A549 (cell line): ENCODE data around the gene PLA1A. TPM values are rescaled to one million over a fixed set of nuclear protein-coding genes. Genes with fewer than 3 reads are reported as not detected.

Experiments
- ATAC-seq, 2 experiments: fragments of 200-7000 bp in 1 of 2; fragments of >200 bp in 1 of 2; cut with Nextera tagmentation in 1 of 2; cut with Tn5 transposase in 1 of 2; 3 replicates each; pipeline versions ENCODE4 v1.8.0 to v1.9.1; 2018 to 2020; ENCODE audit warnings: mild to moderate bottlenecking in 1 of 2, moderate library complexity in 1 of 2
- CTCF ChIA-PET: fragments of 300-600 bp; sonication (Branson Sonifier 250); formaldehyde crosslinking; extraction: SDS; loops from one replicate; lab custom pipeline; 2021; ENCODE audit warnings: antibody characterized with exemption, inconsistent platforms; lab: Yijun Ruan, JAX
- POLR2A ChIA-PET: fragments of 350-600 bp; formaldehyde crosslinking; extraction: SDS; loops from one replicate; lab custom pipeline; 2021; ENCODE audit warnings: antibody characterized with exemption, inconsistent platforms; lab: Yijun Ruan, JAX
- DNase-seq, 2 experiments: peaks; one replicate each; pipeline versions ENCODE4 v3.0.0 to v3.0.0-alpha.2; 2011 to 2016; ENCODE audit warnings: low read depth in 1 of 2, low spot score in 1 of 2
- FAIRE-seq: peaks from 2 replicates; lab custom pipeline; 2011; peaks lifted over from hg19 to GRCh38; lab: Jason Lieb, UNC
- H3K27ac ChIP-seq, 2 experiments: fragments of >200 bp; sonication (Bioruptor Twin); formaldehyde crosslinking; 3 replicates each; pipeline ENCODE4 v1.5.1; 2016 to 2017
- H3K4me1 ChIP-seq: fragments of >200 bp; sonication (Bioruptor Twin); formaldehyde crosslinking; 3 replicates; pipeline ENCODE4 v1.6.1; 2016
- H3K4me2 ChIP-seq: fragments of >200 bp; sonication (Bioruptor Twin); formaldehyde crosslinking; 3 replicates; pipeline ENCODE4 v1.6.1; 2016
- H3K4me3 ChIP-seq: fragments of >200 bp; sonication (Bioruptor Twin); formaldehyde crosslinking; 3 replicates; pipeline ENCODE4 v1.5.1; 2016
- H3K9me3 ChIP-seq: fragments of >200 bp; sonication (Bioruptor Twin); formaldehyde crosslinking; 3 replicates; pipeline ENCODE4 v1.6.1; 2016
- BCL3 ChIP-seq: fragments of >200 bp; sonication (Bioruptor Twin); formaldehyde crosslinking; IDR thresholded peaks from 3 replicates; pipeline ENCODE4 v1.6.1; 2016
- CHD2 ChIP-seq: fragments of 150-350 bp; IDR thresholded peaks from 2 replicates; pipeline ENCODE4 v1.6.1; 2014; ENCODE audit warnings: low read length; ENCODE audit not compliant: partially characterized antibody
- E2F6 ChIP-seq: IDR thresholded peaks from 2 replicates; pipeline ENCODE4 v1.6.1; 2012; ENCODE audit warnings: low read depth, borderline replicate concordance
- FOSB ChIP-seq: fragments of 250-450 bp; sonication (Bioruptor Pico); IDR thresholded peaks from 2 replicates; pipeline ENCODE4 v1.5.0; 2020; ENCODE audit warnings: mild to moderate bottlenecking, moderate library complexity
- HOXA7 ChIP-seq: fragments of 250-450 bp; sonication (Bioruptor Pico); IDR thresholded peaks from 2 replicates; pipeline ENCODE4 v1.5.0; 2020; ENCODE audit warnings: mild to moderate bottlenecking, moderate library complexity
- HOXB13 ChIP-seq: fragments of 250-450 bp; sonication (Bioruptor Pico); IDR thresholded peaks from 2 replicates; pipeline ENCODE4 v1.5.0; 2020; ENCODE audit warnings: low read depth, mild to moderate bottlenecking, moderate library complexity
- KDM5A ChIP-seq: fragments of 200-600 bp; sonication (generic); IDR thresholded peaks from 2 replicates; pipeline ENCODE4 v1.6.1; 2016; ENCODE audit warnings: antibody characterized with exemption, mild to moderate bottlenecking
- NFE2L2 ChIP-seq: fragments of 150-350 bp; conservative IDR thresholded peaks from 2 replicates; pipeline ENCODE4 v1.6.1; 2014; ENCODE audit warnings: low read length
- NPAS2 ChIP-seq: fragments of 250-450 bp; sonication (Bioruptor Pico); IDR thresholded peaks from 2 replicates; pipeline ENCODE4 v1.8.0; 2022; ENCODE audit warnings: mild to moderate bottlenecking, moderate library complexity, borderline replicate concordance
- PBX3 ChIP-seq: IDR thresholded peaks from 2 replicates; pipeline ENCODE4 v1.6.1; 2012
- POLR2AphosphoS2 ChIP-seq: conservative IDR thresholded peaks from 2 replicates; pipeline ENCODE4 v1.6.1; 2012; ENCODE audit warnings: low read length, improper control_type of control experiment, inconsistent platforms
- REST ChIP-seq: fragments of 200-600 bp; sonication (generic); IDR thresholded peaks from 2 replicates; pipeline ENCODE4 v1.6.1; 2016; ENCODE audit warnings: antibody characterized with exemption, mild to moderate bottlenecking, moderate library complexity
- SREBF2 ChIP-seq: fragments of 450-650 bp; IDR thresholded peaks from 2 replicates; pipeline ENCODE4 v1.6.1; 2014; ENCODE audit warnings: mild to moderate bottlenecking, moderate library complexity
- USF2 ChIP-seq: fragments of 450-650 bp; IDR thresholded peaks from 2 replicates; pipeline ENCODE4 v1.6.1; 2014; ENCODE audit warnings: antibody characterized with exemption
- ZC3H11A ChIP-seq: fragments of 450-650 bp; IDR thresholded peaks from 2 replicates; pipeline ENCODE4 v1.6.1; 2014; ENCODE audit warnings: antibody characterized with exemption, mild to moderate bottlenecking
- ZFP36 ChIP-seq: fragments of 450-650 bp; IDR thresholded peaks from 2 replicates; pipeline ENCODE4 v1.6.1; 2014; ENCODE audit warnings: borderline replicate concordance; ENCODE audit not compliant: partially characterized antibody
- WGBS: methylation state at CpG from one replicate; pipeline ENCODE4 v1.1.6; 2017; ENCODE audit errors: missing lambda C conversion rate; 5-methylcytosine and 5-hydroxymethylcytosine counted together
- polyA plus RNA-seq, 4 experiments: library from polyadenylated mRNA; depleted of rRNA in 3 of 4; stranded (reverse); fragments of >200 nt; fragmentation: RNase III in 1 of 4; extraction: RNeasy Plus Mini Kit Qiagen cat#74134 plus additional on column Dnase treatment in 1 of 4; gene quantifications; 2 replicates in 3 of 4; 3 replicates in 1 of 4; pipeline ENCODE4 v1.2.3, GENCODE V29; 2011 to 2017

PLA1A gene
- polyA plus RNA-seq, 2 of the 4 experiments (the other 2 are of a cell fraction) = 0.17 to 0.18 TPM

- Histone ChIP-seq H3K9me3 (no peaks in the 10 kb centered on the region), H3K4me2 (no peak overlapping the region), H3K4me3 (no peak overlapping the region), H3K27ac (no peak overlapping the region), H3K4me1 (no peaks in the 10 kb centered on the region)
- WGBS = 53% methylated on average over 5 of the region's 5 CpGs
- DNase-seq (no peak), FAIRE-seq (no peak), ATAC-seq (peak in 1 of 2 experiments; percentile 27; a peak in 1 of 6 replicates)
- POLR2A ChIA-PET = no interaction called here
- CTCF ChIA-PET = interaction anchor here (1.5 kb wide), 1 partner anchor 15 kb away, joined by 3 read pairs; no protein-coding TSS in a partner anchor
- TF ChIP-seq SREBF2 = no peak
- no peak for TF ChIP-seq HOXB13
- TF ChIP-seq PBX3 = no peak
- TF ChIP-seq CHD2 = no peak
- no peak for TF ChIP-seq REST
- TF ChIP-seq POLR2AphosphoS2 = no peak
- TF ChIP-seq NPAS2 (CRISPR knock-in tag) = no peak
- no peak for TF ChIP-seq USF2
- no peak for TF ChIP-seq ZC3H11A
- no peak for TF ChIP-seq FOSB (CRISPR knock-in tag)
- no peak for TF ChIP-seq NFE2L2
- no peak for TF ChIP-seq HOXA7
- no peak for TF ChIP-seq ZFP36
- TF ChIP-seq BCL3 = no peak
Observed at GRCh38 chr3:119553823-119554415, 43.8 kb upstream of the PLA1A start.

- ChIA-PET POLR2A (no interaction called here), CTCF (no interaction called here)
- Histone ChIP-seq H3K27ac (no peak overlapping the region), H3K4me2 (no peak overlapping the region), H3K9me3 (no peaks in the 10 kb centered on the region), H3K4me1 (0 out of 3 replicates have a peak, but pooled peaks cover 3% of the 10 kb centered on the region), H3K4me3 (no peak overlapping the region)
- DNase-seq (no peak), FAIRE-seq (no peak), ATAC-seq (no peak)
- TF ChIP-seq KDM5A (no peak), USF2 (no peak), E2F6 (no peak)
- 48% methylated on average over 4 of the region's 4 CpGs for WGBS
Observed at GRCh38 chr3:119555309-119555735, 42.4 kb upstream of the PLA1A start.
